ENCODE results near the gene ALOX12B.

Gene ALOX12B

GRCh38 chr17:8119581-8120519 lies 32.3 kb upstream of the ALOX12B start:
- peak overlapping the region; percentile 63 for H3K9ac ChIP-seq

GRCh38 chr17:8118769-8119580 lies 31.5 kb upstream of the ALOX12B start:
- H3K4me2 ChIP-seq, result peak overlapping the region; percentile 95
- H4K20me1 ChIP-seq, result peaks cover 50% of the 10 kb centered on the region
- H3K9me3 ChIP-seq, result no peaks in the 10 kb centered on the region
- H3K9ac ChIP-seq, result peak overlapping the region; percentile 63
- no peak for TF ChIP-seq Cebpa-rat (IDR thresholded peaks at IDR 0.05)
- H3K4me3 ChIP-seq, result peak overlapping the region; percentile 71
- H3K27me3 ChIP-seq, result peaks cover 85% of the 10 kb centered on the region
- no peak overlapping the region for H3K27ac ChIP-seq
- H3K36me3 ChIP-seq, result no peaks in the 10 kb centered on the region
- peaks cover 47% of the 10 kb centered on the region for H3K4me1 ChIP-seq

More at GRCh38 chr17:8119581-8120519, 32.3 kb upstream of the ALOX12B start:
- H3K4me2 ChIP-seq, result peak overlapping the region; percentile 95
- H3K9me3 ChIP-seq, result no peaks in the 10 kb centered on the region
- H3K4me1 ChIP-seq, result peaks cover 56% of the 10 kb centered on the region
- no peaks in the 10 kb centered on the region for H3K36me3 ChIP-seq
- H3K27ac ChIP-seq, result no peak overlapping the region
- H3K27me3 ChIP-seq, result peaks cover 85% of the 10 kb centered on the region
- no peak for TF ChIP-seq Cebpa-rat (IDR thresholded peaks at IDR 0.05)
- H4K20me1 ChIP-seq, result peaks cover 59% of the 10 kb centered on the region
- peak overlapping the region; percentile 71 for H3K4me3 ChIP-seq

GRCh38 chr17:8117980-8118768 lies 30.7 kb upstream of the ALOX12B start, which contains the start of gene ALOXE3:
Gene ALOXE3, minus strand, starts transcription at chr17:8118514. Its CDS starts 524 bp downstream, at chr17:8117990.
- Histone ChIP-seq H3K27me3 (peaks cover 85% of the 10 kb centered on the region), H3K27ac (no peak within 1 kb of the TSS), H3K4me1 (peaks cover 39% of the 10 kb centered on the region)

GRCh38 chr17:8117367-8117979 lies 30.0 kb upstream of the ALOX12B start:
- H3K27me3 ChIP-seq, result peaks cover 85% of the 10 kb centered on the region
- H3K4me1 ChIP-seq, result peaks cover 32% of the 10 kb centered on the region
- H3K36me3 ChIP-seq, result no peaks in the 10 kb centered on the region
- peak overlapping the region; percentile 71 for H3K4me3 ChIP-seq
- peak overlapping the region; percentile 63; the same call in 1 of the 2 replicates for H3K9ac ChIP-seq
- H3K9me3 ChIP-seq, result no peaks in the 10 kb centered on the region
- peaks cover 35% of the 10 kb centered on the region for H4K20me1 ChIP-seq
- H3K27ac ChIP-seq, result no peak overlapping the region
- peak overlapping the region; percentile 95 for H3K4me2 ChIP-seq
- TF ChIP-seq Cebpa-rat (IDR thresholded peaks at IDR 0.05), result no peak

More at GRCh38 chr17:8117980-8118768, 30.7 kb upstream of the ALOX12B start, which contains the start of gene ALOXE3:
- Histone ChIP-seq H3K4me2 (peak within 1 kb of the TSS; percentile 95), H3K9me3 (no peaks in the 10 kb centered on the region), H4K20me1 (peaks cover 42% of the 10 kb centered on the region), H3K9ac (peak within 1 kb of the TSS; percentile 63), H3K36me3 (no peaks in the 10 kb centered on the region), H3K4me3 (peak within 1 kb of the TSS; percentile 71)
- TF ChIP-seq Cebpa-rat (IDR thresholded peaks at IDR 0.05), result no peak

- Histone ChIP-seq H3K36me3 (no peaks in the 10 kb centered on the region), H3K4me1 (peaks cover 30% of the 10 kb centered on the region), H3K27ac (no peak overlapping the region), H3K4me3 (peak overlapping the region; percentile 71; the same call in 1 of the 2 replicates), H3K4me2 (peak overlapping the region; percentile 95), H3K27me3 (peaks cover 85% of the 10 kb centered on the region), H3K9ac (no peak overlapping the region), H4K20me1 (peaks cover 29% of the 10 kb centered on the region), H3K9me3 (no peaks in the 10 kb centered on the region)
- no peak for TF ChIP-seq Cebpa-rat (IDR thresholded peaks at IDR 0.05)
Measured at GRCh38 chr17:8116776-8117175, 29.3 kb upstream of the ALOX12B start.

GRCh38 chr17:8110907-8111306 lies 23.4 kb upstream of the ALOX12B start:
- Histone ChIP-seq H4K20me1 (no peaks in the 10 kb centered on the region; the same call in 1 of the 2 replicates), H3K4me2 (no peak overlapping the region), H3K9me3 (no peaks in the 10 kb centered on the region), H3K27me3 (peaks cover 58% of the 10 kb centered on the region), H3K36me3 (no peaks in the 10 kb centered on the region), H3K27ac (no peak overlapping the region), H3K4me3 (no peak overlapping the region), H3K9ac (no peak overlapping the region), H3K4me1 (peaks cover 6% of the 10 kb centered on the region; the same call in 1 of the 2 replicates)
- TF ChIP-seq Cebpa-rat (IDR thresholded peaks at IDR 0.05), result no peak

- H3K27me3 ChIP-seq, result peaks cover 53% of the 10 kb centered on the region
Measured at GRCh38 chr17:8110456-8110804, 22.9 kb upstream of the ALOX12B start.

GRCh38 chr17:8109661-8110455 lies 22.3 kb upstream of the ALOX12B start:
- H3K4me3 ChIP-seq, result no peak overlapping the region
- H3K36me3 ChIP-seq, result no peaks in the 10 kb centered on the region
- no peak for TF ChIP-seq Cebpa-rat (IDR thresholded peaks at IDR 0.05)
- peaks cover 48% of the 10 kb centered on the region for H3K27me3 ChIP-seq
- H3K9me3 ChIP-seq, result no peaks in the 10 kb centered on the region
- no peak overlapping the region for H3K27ac ChIP-seq
- peaks cover 13% of the 10 kb centered on the region for H3K4me1 ChIP-seq
- no peak overlapping the region for H3K9ac ChIP-seq
- no peaks in the 10 kb centered on the region; the same call in 1 of the 2 replicates for H4K20me1 ChIP-seq
- H3K4me2 ChIP-seq, result peak overlapping the region; percentile 67

More at GRCh38 chr17:8110456-8110804, 22.9 kb upstream of the ALOX12B start:
- no peak overlapping the region for H3K4me3 ChIP-seq
- no peaks in the 10 kb centered on the region for H3K36me3 ChIP-seq
- H3K9me3 ChIP-seq, result no peaks in the 10 kb centered on the region
- H3K27ac ChIP-seq, result no peak overlapping the region
- no peaks in the 10 kb centered on the region; the same call in 1 of the 2 replicates for H4K20me1 ChIP-seq
- TF ChIP-seq Cebpa-rat (IDR thresholded peaks at IDR 0.05), result no peak
- H3K9ac ChIP-seq, result no peak overlapping the region
- H3K4me1 ChIP-seq, result peaks cover 7% of the 10 kb centered on the region
- peak overlapping the region; percentile 67 for H3K4me2 ChIP-seq
